Gastrocnemius medialis (tissue), 4 donors: ENCODE results near the gene RIMS3. TPM values are rescaled to one million over a fixed set of nuclear protein-coding genes. Genes with fewer than 3 reads are reported as not detected.

Source experiments
- ATAC-seq, 2 donors: fragments of 150-250 bp; one replicate each; pipeline ENCODE4 v1.9.1; 2016
- DNase-seq, 2 donors: peaks; one replicate each; pipeline ENCODE4 v3.0.0-alpha.2; 2019
- H3K27ac ChIP-seq, 4 donors: fragments of 200-600 bp; sonication (generic); 1 replicate in 1 of 4; 2 replicates in 3 of 4; pipeline ENCODE4 v1.5.1; 2016 to 2018; ENCODE audit warnings: mild to moderate bottlenecking in 2 of 4, moderate library complexity in 1 of 4
- H3K27me3 ChIP-seq, 3 donors: fragments of 200-600 bp; sonication (generic) in 2 of 3; 1 replicate in 1 of 3; 2 replicates in 2 of 3; pipeline versions ENCODE4 v1.5.1 to v1.6.0; 2016 to 2019; ENCODE audit warnings: mild to moderate bottlenecking in 1 of 3, moderate library complexity in 1 of 3
- H3K36me3 ChIP-seq, 2 donors: fragments of 200-600 bp; sonication (generic) in 1 of 2; one replicate each; pipeline ENCODE4 v1.5.1; 2017 to 2018
- H3K4me1 ChIP-seq, 2 donors: fragments of 200-600 bp; sonication (generic) in 1 of 2; one replicate each; pipeline ENCODE4 v1.5.1; 2016 to 2017; ENCODE audit warnings: mild to moderate bottlenecking in 2 of 2
- H3K4me3 ChIP-seq, 4 donors: fragments of 200-600 bp; sonication (generic) in 3 of 4; 1 replicate in 1 of 4; 2 replicates in 3 of 4; pipeline ENCODE4 v1.5.1; 2016 to 2019; ENCODE audit warnings: mild to moderate bottlenecking in 2 of 4
- H3K9me3 ChIP-seq, 3 donors: fragments of 200-600 bp; sonication (generic) in 2 of 3; 1 replicate in 1 of 3; 2 replicates in 2 of 3; pipeline ENCODE4 v1.5.1; 2016 to 2019
- POLR2A ChIP-seq, 2 donors: fragments of 450-650 bp; IDR thresholded peaks; one replicate each; pipeline ENCODE4 v1.6.1; 2017; ENCODE audit warnings: antibody characterized with exemption in 2 of 2, mild to moderate bottlenecking in 2 of 2, moderate library complexity in 2 of 2
- in situ Hi-C, 4 donors: fragments of 200-750 bp; cut with MboI; loops; one replicate each; pipeline versions ENCODE4 v1.15.0 to v1.8.0; 2017; ENCODE audit warnings: low sequenced_read_pairs in 4 of 4
- intact Hi-C: fragments of 100-400 bp; cut with DNase I; formaldehyde crosslinking; loops from one replicate; pipeline ENCODE4 v1.15.1; 2023; ENCODE audit warnings: low total_unique reads
- total RNA-seq, 4 donors: library from RNA; depleted of rRNA; stranded (reverse); fragments of >200 nt; gene quantifications; one replicate each; pipeline versions ENCODE4 v1.1.0 to v1.2.3, GENCODE V29; 2016
- TF ChIP-seq, protein P1 (sequence below), 5 experiments: fragments of 450-650 bp in 3 of 5; fragments of 200-600 bp in 2 of 5; sonication (generic) in 2 of 5; IDR thresholded peaks in 4 of 5; conservative IDR thresholded peaks in 1 of 5; 1 replicate in 4 of 5; 2 replicates in 1 of 5; pipeline ENCODE4 v1.5.1; 2016 to 2019; ENCODE audit warnings: antibody characterized with exemption in 5 of 5, mild to moderate bottlenecking in 3 of 5, moderate library complexity in 3 of 5

RIMS3 gene
- total RNA-seq, 4 donors from 2014 or later = 0.31 to 0.67 (median 0.44) TPM

GRCh38 chr1:40626383-40626770, 39.1 kb downstream of the RIMS3 start:
- no peak for ATAC-seq
- Histone ChIP-seq H3K9me3 (no peaks in the 10 kb centered on the region), H3K4me1 (no peaks in the 10 kb centered on the region), H3K27me3 (no peaks in the 10 kb centered on the region), H3K36me3 (no peaks in the 10 kb centered on the region), H3K27ac (no peak overlapping the region), H3K4me3 (no peak overlapping the region)
- in situ Hi-C loops (no loop called here), intact Hi-C loops (no loop called here)
- no peak for DNase-seq
- TF ChIP-seq, protein P1, sequence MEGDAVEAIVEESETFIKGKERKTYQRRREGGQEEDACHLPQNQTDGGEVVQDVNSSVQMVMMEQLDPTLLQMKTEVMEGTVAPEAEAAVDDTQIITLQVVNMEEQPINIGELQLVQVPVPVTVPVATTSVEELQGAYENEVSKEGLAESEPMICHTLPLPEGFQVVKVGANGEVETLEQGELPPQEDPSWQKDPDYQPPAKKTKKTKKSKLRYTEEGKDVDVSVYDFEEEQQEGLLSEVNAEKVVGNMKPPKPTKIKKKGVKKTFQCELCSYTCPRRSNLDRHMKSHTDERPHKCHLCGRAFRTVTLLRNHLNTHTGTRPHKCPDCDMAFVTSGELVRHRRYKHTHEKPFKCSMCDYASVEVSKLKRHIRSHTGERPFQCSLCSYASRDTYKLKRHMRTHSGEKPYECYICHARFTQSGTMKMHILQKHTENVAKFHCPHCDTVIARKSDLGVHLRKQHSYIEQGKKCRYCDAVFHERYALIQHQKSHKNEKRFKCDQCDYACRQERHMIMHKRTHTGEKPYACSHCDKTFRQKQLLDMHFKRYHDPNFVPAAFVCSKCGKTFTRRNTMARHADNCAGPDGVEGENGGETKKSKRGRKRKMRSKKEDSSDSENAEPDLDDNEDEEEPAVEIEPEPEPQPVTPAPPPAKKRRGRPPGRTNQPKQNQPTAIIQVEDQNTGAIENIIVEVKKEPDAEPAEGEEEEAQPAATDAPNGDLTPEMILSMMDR (IDR thresholded peaks at IDR 0.05 in 4 of 5, conservative IDR thresholded peaks at IDR 0.05 in 1 of 5) = no peak
- no peak for TF ChIP-seq POLR2A (IDR thresholded peaks at IDR 0.05)

DNA sequence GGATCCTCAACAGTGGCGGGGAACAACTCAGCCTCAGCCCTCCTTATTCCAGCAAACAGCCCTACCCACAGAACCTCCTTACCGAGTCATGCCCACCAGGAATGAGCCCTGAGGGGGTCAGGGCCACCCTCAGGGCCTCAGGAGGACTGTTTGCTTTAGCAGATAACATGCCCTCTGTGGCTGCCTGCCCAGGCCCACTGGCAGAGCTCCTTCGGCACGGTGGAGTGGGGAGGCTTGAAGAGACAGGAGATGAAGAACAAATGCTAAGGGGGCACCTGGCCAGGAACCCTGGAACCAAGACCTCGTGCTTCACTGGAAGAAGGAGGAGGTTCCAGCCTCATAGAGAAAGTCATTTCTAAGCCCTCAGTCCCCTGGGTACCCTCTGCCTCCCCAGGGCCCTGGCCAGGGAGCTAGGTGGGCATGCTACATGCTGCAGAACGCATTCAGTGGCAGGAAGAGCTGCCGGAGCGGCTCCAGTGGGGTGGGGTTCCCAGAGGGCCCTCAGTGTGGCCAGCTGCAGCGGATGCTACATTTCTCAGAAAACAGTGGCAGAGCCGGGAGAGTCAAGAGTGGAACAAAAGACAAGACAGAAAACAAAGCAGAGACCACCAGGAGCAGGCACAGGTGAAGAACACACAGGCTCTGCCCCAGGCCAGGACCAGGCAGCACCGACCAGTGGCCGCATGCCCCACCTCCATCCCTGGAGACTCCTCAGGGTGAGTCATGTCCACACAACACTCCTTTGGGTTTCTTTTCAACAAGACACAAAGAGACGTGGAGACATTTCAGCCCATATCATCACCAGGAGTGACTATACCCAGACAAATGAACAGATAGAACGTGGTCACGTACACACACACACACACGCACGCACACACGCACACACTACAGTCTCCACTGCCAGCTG, 39.8 kb downstream of the RIMS3 start:
- Histone ChIP-seq H3K9me3 (no peaks in the 10 kb centered on the region), H3K4me3 (no peak overlapping the region), H3K27ac (no peak overlapping the region), H3K36me3 (no peaks in the 10 kb centered on the region), H3K4me1 (no peaks in the 10 kb centered on the region), H3K27me3 (no peaks in the 10 kb centered on the region)
- intact Hi-C loops = no loop called here
- TF ChIP-seq, protein P1 (IDR thresholded peaks at IDR 0.05 in 4 of 5, conservative IDR thresholded peaks at IDR 0.05 in 1 of 5) = no peak
- no peak for TF ChIP-seq POLR2A (IDR thresholded peaks at IDR 0.05)
- no peak for DNase-seq
- in situ Hi-C loops = no loop called here
- no peak for ATAC-seq

GRCh38 chr1:40625076-40625475, 40.4 kb downstream of the RIMS3 start:
- no peaks in the 10 kb centered on the region for H3K36me3 ChIP-seq
- ATAC-seq (no peak), DNase-seq (no peak)
- in situ Hi-C loops (no loop called here), intact Hi-C loops (no loop called here)
- no peak overlapping the region for H3K27ac ChIP-seq
- no peak for TF ChIP-seq POLR2A (IDR thresholded peaks at IDR 0.05)
- TF ChIP-seq, protein P1 (IDR thresholded peaks at IDR 0.05 in 4 of 5, conservative IDR thresholded peaks at IDR 0.05 in 1 of 5) = peak in 1 of 5 experiments; percentile 12
- no peak overlapping the region for H3K4me3 ChIP-seq
- no peaks in the 10 kb centered on the region for H3K4me1 ChIP-seq
- H3K27me3 ChIP-seq = no peaks in the 10 kb centered on the region
- H3K9me3 ChIP-seq = no peaks in the 10 kb centered on the region

DNA sequence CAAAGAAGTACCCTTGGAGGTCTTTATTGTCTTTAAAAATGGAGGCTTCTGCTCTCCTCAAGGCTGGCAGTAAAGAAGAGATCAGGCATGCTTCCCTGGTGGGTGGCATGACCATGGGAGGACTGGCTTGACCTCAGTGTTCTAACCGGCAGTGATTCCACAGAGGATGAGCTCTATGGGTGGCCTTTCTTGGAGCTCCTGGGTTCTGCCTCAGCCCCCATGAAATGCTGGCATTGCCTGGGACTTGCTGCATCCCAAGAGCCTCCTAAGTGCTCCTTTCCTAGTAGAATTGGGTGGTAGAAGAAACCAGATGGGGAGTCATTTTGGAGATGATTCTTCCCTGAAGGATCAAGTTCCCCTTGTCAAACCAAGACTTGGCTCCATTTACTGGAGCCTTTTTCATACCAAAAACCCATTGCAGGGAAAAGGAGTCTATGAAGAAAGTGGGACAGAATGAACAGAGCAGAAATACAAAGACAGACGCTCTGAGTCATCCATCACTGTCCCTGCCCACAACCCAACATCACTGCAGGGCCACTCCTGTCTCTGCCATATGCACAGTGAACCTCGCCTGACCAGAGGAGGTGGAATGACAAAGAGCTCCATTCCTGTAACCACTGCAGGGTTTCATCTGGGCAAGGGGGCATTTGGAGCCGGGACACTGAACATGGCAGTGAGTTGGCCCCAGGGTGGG, 42.4 kb downstream of the RIMS3 start:
- DNase-seq (no peak), ATAC-seq (no peak)
- H3K4me3 ChIP-seq = no peak overlapping the region
- in situ Hi-C loops = no loop called here
- no peak for TF ChIP-seq POLR2A (IDR thresholded peaks at IDR 0.05)
- TF ChIP-seq, protein P1 (IDR thresholded peaks at IDR 0.05 in 4 of 5, conservative IDR thresholded peaks at IDR 0.05 in 1 of 5) = no peak
- no peaks in the 10 kb centered on the region for H3K36me3 ChIP-seq
- H3K27ac ChIP-seq = no peak overlapping the region
- no peaks in the 10 kb centered on the region for H3K27me3 ChIP-seq
- intact Hi-C loops = no loop called here
- H3K4me1 ChIP-seq = no peaks in the 10 kb centered on the region
- H3K9me3 ChIP-seq = no peaks in the 10 kb centered on the region
